Activated CD4-positive, alpha-beta T cell treated with anti-CD3 and anti-CD28 coated beads, Interleukin-2, Interleukin-4, amounts not matched to agents 100 ng/mL and 50 ng/mL, durations not matched to agents 16 hours and 8 hours (primary cell): ENCODE measurements around the gene FHIT.
A peak's percentile ranks its signal among the peaks of the same experiment; 100 is the strongest.

Source experiments
- DNase-seq: peaks from one replicate; pipeline ENCODE4 v3.0.0-alpha.2; 2020; ENCODE audit warnings: low spot score

The FHIT gene

DNA sequence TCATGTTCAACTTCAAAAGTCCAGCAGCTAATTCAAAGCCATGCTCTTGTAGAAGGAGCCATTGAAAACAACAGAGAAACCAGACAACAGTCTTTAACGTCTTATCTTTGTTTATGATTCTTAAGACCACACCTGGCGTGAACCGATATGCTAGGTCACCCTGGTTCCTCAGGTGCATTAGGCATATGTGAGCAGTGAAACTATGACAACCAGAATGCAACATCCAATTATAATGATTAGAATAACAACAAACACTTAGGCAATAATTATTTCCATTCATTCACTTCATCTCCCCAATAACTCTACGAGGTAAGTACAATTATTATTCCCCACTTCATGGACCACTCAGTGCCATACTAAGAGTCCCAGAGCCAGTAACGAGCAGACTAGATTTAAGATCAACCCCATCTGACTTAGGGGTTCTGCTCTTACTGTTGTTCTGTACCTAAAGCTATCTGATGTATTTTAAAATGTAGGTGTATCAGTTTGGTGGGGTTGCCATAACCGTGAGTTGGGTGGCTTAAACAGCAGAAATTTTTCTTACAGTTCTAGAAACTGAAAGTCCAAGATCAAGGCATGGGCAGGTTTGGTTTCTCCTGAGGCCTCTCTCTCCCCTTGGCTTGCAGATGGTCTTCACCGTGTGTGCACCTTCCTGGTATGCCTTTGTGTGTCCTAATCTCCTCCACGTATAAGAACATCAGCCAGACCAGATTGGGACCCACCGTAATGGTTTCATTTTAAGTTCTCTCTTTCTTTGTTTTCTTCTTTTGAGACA lies 1203.6 kb downstream of the FHIT start:
- no peak for DNase-seq

DNA sequence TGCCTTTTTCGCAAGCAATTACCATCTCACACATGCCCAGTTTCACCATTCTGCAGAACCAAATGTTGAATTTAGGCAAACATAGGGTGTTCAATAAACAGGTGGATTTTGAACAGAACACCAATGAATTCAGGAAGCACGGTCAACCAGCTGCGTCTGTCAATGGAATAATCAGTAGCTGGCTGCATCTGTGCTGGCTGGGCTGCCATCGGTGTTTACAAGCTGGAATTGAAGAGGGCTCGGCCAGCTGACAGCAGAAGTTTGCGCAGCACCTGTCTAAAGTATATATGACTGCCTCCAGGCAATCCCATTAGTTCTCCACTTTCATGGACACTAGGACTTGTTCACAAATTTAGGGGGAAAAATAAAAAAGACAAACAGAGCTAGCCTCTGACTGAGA lies 1205.0 kb downstream of the FHIT start:
- no peak for DNase-seq

DNA sequence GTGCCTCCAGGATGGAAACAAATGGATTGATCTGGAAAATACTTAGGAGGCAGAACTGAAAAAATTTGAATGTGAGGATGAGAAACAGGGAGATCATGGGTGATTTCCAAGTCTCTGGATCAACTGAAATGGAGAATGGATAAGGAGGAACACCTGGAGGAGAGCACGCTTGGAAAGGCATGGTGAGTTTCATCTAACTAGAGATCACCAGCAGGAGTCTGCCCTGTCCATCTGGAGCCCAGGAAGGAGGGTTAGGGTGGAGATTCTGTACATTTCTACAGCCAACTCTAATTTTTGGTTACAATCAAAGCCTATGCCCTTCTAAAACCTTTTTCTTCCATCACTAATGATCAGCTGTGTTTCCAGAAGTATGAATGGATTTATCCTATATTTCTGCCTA lies 1205.6 kb downstream of the FHIT start:
- no peak for DNase-seq

DNA sequence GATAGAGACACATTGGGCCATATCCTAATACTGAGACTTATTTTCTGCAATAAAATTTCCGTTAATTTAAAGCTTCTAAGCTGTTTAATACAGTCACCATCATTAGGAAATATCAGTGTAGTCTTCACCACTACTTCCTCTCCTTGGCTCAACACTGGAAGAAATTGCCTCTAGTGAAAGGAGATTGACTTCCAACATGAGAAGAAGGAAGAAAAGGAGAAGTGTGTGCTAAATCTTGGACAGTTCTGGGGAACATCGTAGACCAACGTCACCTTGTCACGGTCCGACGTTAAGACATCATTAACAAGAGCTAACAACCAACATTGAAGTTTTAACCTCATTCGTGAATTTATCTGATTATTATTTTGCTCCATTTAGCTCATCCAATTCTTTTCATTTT lies 1214.4 kb downstream of the FHIT start:
- no peak for DNase-seq

DNA sequence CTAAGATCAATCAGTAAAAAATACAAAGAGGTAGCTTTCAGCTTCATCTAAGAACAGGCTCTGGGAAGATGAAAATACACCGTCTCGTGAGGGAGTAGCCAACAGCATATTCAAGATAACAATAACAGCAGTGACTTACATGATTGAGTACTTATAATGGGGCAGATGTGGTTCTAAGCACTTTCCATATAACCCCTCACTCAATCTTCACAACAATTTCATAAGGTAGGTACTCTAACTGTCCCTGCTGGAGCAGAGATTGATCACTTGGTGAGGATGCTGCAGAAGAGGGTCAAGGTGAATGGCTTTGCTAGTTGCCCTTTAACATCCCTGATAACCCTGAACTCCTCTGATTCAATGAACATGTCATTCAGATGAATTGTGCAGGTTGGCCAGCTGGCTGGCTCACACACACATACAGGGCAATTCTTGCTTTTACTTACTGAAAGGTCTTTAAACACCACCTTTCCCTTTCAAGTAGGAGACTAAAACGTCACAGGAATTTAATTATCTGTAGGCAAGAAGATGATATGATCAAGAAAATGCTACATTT lies 1217.3 kb downstream of the FHIT start:
- DNase-seq: no peak

DNA sequence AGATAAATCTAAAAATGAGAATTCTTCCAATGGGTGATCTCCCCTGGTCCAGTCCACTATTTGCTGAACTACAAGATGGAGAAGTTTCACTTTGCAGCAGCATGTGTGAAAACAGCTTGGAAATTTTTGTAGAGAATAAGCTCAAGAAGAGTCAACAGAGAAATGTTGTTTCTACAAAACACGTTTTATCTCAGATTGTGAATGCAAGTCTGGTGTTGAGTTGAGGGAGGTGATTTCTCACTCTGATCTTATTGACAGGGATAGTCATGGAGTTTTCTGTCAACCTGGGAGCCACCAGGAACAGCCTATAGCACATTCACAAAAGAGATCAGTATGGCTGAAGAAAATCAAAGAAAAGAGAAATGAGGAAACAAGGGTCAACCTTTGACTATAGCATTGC lies 1220.3 kb downstream of the FHIT start:
- DNase-seq: peak; percentile 27

DNA sequence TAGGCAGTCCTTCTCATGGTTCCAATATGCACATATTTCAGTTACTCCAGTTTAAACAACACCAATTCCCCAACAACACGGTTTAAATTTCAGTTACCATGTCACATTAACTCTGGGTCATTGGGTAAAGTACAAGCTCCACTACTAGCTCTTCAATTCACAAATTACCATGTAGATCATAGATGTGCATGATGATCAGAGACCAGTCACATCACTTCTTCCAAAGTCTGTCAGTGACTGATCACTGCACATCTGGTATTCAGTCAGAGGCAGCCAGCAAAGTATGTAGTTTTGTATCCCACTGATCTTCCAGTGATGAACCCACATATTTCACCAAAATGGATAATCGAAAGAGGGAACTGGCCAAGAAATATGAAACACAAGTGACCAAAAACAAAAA lies 1223.0 kb downstream of the FHIT start:
- no peak for DNase-seq

DNA sequence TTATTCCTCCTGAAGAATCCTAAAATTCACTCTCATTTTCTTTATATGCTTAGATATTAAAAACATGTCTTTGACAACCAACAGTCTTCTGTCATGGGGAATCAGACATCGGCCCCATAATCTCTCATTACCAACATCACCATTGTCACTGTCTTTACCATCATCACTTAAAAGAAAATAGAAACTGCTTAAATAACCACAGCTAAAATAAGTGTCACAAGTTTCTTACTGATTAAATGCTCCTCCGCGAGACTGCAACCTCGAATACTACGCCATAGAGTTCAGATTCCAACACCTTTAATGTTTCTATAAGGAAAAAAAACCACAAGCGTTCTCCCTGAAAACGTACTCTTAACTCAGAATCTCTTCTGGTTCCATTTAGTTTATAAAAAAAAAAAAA lies 1223.9 kb downstream of the FHIT start:
- no peak for DNase-seq

DNA sequence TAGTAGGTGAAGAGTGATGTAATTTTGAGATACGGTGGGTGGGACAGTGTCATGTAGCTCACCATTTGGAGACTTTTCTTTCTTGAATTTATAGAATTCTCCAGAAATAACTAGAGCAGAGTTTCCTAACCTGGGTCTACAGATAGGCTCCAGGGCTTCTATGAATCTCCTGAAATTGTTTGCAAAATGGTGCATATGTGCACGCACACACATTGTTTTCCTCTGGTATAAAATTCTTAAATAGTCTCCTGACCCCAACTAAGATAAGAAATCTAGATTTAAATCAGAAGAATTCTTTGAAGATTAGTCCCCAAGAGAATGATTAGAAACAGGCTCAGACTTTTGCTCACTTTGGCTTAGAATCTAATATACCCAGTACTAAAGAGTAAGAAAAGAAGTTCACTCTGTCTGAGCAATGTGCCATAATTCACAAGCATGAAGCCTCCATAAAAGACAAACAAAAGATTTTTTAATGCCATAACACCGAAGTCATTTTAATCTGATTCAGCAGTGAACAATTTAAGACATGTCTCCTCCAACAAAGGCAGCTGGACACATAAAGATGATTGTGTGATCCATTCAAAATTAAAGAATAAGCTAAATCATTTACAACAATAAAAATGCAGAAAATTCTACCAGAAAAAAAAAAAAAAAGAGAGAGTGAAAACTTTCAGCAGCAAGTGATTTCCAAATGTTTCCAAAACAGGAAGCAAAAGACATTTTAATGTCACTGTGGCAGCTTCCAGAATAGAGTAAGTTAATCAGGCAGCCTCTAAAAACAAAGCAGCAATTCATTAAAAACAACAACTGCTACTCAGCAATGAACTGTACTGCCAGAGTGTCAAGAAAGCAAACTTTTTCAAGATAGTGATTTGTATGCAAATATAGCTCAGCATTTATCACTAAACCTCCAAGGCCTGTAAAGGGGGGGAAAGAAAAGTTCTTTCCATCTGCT lies 1225.9 kb downstream of the FHIT start:
- DNase-seq: no peak

DNA sequence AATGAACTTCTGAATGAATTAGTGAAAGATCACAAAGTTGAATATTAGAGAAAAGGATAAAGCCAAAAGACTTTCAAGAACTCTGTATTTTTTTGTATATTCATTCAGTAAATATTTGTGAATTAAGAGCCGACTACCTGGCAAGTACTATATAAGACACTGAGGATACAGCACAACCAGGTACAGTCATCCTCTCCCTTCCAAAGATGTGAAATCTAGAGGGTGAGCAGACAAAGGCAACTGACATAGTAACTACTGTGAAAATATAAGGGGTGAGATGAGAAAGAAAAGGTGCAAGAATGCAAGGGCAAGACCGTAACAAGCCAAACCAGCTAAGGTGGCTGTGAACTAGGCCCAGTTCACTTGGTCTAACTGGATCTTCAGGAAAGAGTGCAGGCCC lies 1226.9 kb downstream of the FHIT start:
- DNase-seq: no peak

DNA sequence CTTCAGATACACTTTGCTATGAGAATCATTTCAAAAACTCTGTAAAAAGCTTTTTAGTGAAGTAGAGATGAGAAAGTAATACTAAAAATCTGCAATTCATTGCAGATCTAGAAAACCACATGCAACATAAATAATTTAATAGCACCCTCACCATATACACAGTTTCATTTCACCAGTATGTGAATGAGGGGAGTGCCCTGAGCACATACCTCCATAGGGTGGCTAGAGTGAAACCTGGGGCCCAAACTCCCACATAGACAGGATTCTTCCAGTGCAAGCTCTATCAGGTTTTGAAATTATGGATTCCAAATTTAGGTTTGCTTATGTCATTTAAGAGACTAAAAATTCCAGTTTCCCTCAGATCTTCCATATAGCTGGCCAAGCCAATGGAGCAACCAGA lies 1228.1 kb downstream of the FHIT start:
- DNase-seq: no peak

DNA sequence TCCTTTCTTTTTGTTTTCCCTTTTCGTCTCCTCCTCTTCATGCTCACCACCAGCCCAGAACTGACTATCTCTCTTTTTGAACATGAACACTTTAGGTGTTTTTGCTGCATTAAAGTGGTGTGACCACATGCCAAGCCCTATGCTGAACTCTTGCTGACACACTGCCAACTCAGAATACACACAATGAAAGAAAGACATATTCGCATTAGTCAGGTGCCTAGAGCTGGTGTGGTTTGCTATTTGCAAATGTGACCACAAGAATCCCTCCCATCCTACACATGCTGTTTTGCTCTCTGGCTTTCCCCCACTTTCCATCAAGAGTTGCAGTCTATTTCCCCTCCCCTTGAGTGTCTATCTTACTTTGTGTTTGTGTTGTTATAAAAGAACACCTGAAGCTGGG lies 1233.6 kb downstream of the FHIT start:
- peak; percentile 65 for DNase-seq

DNA sequence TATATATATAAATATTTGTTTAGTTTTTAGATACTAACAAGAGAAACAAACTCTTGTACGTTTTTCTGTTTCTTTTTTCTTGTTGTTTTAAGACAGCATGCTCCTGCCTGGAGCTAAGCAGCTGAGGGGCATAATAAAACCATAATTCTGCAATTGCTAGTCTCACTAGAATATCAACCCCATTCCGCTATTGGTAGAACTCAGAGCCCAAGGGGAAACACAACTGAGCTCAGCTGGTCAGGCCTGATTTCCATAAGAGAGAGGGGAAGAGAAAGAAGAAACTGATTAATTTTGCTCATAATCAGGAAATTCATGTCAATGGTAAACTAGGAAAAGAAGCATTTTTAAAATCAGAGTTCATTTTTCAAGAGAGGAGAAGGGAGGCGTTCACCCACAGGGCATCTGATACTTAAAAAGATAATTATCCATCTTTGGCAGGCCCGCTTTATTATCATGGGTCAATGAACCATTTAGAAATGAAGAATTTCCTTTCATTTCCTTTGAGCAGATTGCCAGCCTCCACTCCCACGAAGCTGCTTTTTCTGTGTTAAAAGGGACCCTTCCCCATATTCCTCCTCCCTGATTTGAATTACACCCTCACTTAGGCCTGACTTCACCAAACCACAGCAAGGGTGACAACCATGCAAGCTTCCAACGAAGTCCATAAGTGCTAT lies 1236.1 kb downstream of the FHIT start:
- no peak for DNase-seq

DNA sequence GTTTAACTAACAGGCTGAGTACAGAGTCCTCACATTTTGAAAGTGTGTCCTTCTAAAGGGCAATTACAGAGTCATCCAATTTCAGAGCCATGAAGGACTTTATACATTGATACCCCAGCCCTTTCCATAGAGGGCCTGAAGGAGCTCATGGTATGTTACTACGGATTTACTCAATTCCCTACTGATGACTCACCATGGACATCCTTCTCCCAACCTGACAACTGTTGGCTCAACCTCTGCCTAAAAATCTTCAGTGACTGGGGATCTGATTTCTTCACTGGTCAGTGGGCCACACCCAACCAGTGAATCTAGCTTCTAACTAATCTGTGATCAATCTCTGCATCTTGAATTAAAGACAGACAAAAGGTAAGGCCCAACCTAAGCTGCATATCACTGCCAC lies 1238.0 kb downstream of the FHIT start:
- no peak for DNase-seq

DNA sequence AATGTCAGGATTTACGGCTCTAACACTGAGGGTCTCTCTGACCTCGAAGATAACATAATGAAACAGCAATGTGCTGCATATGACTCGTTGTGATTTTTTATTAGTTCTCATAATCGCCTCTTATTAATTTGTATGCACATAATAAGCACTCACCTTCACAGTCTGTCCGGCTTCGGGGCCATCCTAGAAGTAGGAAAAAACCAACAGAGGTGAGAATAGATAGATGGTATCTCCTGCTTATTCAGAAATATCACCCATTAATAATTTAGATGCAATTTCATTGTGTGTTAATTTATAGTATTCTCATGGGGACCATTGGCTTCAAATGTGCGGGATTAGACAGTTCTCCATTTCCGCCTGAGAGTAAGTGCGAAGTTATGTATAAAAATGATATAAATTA lies 1240.0 kb downstream of the FHIT start:
- DNase-seq: no peak

DNA sequence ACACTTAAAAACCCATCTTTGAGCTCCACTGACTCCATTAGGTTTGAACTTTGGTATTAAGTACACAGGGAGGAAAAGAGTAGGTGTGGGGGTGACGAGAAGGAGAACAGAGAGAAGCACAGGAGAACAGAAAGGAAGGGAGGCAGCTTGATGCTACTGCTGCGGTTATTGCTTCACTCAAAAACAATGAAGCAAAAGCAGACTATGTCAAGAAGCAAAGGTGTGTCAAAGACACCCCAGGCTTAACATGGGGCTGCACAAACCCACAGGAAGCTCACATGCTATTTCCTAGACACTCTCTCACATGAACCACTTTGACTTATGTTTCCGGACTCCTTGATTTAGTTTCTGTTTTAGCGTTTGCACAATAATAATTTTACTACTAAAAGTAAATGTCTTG lies 1240.5 kb downstream of the FHIT start:
- DNase-seq: peak; percentile 81

DNA sequence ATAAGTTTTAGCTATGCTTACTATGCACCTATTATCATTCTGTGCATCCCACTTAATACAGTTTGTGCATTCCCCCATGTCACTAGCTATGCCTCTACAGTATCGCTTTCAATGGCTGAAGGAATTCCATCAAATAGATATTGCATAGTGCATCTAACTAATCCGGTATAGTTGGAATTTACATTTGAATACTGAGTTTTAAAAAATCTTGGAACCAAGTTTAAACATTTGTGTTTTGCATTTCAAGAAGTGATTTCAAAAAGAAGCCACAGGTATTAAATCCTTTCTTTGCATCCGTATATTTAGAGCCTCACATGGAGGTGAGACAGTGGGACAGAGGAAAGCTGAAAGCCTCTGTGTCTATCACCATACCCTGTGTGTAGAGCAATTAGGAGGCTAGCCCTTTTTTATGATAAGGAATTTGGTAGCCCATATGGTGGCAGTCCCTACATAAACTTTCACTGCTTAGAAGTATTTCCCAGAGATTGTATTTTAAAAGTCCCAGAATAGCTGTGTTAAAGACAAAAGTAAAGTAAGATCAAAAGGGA lies 1241.2 kb downstream of the FHIT start:
- DNase-seq: no peak

DNA sequence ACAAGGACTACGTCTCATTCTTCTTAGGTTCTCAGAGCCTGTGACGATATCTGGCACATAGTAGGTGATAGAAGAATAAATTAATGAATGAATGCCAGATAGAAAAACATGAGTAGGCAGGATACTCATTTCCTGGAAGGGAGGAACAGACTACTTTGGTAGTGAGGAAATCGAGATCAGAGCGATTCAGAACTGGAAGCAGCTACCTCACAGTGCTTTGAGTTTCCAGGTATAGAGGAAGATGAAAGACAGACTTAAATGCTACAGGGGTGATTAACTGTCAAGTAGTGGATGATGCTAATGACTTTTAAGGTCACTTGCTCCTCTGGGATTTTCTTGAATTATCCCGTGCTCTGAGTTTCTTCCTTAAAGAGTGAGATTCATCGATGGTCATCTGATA lies 1249.9 kb downstream of the FHIT start:
- no peak for DNase-seq

DNA sequence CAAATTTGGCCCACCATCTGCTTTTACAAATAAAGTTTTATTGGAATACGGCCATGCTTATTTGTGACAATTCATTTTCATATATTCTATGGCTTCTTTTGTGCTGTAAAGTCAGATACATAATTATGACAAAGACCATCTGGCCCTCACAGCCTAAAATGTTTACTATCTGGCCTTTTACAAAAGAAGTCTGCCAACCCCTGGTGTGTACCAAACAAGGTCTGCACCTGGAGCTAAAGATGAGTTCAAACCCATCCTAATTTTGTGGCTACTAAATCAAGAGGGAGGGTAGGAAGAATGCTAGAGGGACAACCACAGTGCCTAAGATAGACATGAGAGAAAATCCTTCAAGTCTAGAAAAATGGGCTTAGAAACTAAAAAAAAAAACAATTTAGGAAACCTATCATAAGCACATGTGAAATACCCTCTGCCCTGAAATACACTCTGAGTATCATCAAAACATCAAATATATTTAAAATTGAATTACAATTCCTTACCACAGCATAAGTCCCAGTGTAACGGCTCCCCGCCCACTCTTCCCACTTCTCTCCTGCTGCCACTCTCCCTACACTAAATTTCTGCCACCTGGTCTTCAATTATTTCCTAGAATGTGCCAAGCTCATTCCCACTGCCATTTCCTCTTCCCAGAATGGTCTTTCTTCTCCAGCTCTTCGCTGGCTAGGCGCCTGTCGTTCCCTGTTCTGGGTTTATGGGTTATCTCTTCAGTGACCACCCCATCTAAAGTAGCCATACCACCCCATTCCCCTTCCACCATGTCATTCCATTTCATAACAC lies 1250.7 kb downstream of the FHIT start:
- DNase-seq: no peak

DNA sequence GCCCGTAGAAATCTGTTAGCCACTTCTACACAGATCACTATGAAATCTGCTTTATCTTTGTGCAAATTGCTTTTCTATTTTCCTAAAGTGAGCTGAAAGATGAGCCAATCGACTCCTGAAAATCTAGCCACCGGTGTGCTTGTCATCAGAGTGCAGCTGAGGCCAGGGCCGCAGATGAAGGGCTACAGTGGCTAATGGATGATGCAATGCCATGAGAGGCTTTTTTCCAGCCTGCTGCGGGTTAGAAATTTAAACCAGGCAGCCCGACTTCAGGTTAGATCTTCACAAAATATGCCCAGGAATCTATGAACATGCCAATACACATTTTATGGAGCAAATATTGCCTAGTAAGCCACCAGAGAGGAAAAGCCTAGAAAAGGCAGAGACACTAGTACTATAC lies 1253.2 kb downstream of the FHIT start:
- no peak for DNase-seq

DNA sequence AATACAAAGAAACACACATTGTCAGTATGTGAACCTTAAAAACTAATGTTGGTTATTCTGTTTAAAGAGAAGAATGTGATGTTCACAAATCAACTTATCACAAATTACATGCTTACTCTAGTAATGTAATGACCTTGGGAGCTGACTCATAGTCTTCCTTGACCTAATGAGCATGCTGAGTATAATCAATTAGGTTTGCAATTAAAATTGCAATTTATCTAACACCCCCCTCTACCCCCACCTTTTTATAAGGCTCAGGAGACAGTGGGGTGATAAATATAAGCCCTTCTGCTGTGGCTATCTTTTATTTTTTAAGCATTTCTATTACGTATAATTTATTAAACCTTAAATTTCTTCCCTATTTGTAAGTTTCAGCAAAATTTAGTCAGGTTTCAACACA lies 1253.7 kb downstream of the FHIT start:
- no peak for DNase-seq
